ENCODE results near the gene PIPOX.
A peak's percentile ranks its signal among the peaks of the same experiment; 100 is the strongest.

Gene PIPOX

DNA sequence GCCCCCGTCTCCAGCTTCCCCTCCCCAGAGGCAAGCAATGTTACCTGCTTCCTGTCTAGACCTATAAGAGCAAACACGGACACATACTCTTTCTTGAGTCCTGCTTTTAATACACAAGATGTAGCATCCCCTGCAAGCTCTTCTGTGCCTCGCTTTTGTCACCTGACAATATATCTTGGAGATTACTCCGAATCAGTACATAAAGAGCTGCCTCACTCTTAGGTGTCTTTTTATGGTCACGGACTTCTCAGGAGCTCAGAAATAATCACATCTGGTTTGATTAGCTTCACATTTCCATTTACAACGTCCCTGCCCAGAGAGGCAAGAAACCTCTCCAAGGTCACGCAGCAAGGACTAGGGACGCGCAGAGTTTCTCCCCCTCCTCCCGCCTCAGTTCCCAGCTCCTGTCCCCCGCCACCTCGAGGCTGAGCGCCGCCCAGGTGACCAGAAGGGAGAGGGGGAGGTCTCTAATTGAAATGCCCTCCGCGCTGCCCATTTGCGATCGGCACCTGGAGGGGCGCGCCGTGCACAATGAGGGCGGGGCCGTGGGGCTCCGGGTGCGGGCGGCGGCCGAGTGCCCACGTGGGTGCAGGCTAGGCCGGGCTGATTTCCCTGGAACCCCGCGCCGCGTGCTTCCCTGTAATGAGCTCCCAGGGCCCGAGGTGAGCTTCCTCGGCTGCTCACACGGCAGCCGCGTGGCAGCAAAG, 23.3 kb upstream of the PIPOX start:
- no peak for FAIRE-seq
- DNase-seq (ENCODE audit: low spot score) = no peak

- DNase-seq (ENCODE audit: low spot score) (no peak), FAIRE-seq (no peak)
These were observed 22.4 kb upstream of the PIPOX start for GRCh38 chr17:29020576-29020975.

DNA sequence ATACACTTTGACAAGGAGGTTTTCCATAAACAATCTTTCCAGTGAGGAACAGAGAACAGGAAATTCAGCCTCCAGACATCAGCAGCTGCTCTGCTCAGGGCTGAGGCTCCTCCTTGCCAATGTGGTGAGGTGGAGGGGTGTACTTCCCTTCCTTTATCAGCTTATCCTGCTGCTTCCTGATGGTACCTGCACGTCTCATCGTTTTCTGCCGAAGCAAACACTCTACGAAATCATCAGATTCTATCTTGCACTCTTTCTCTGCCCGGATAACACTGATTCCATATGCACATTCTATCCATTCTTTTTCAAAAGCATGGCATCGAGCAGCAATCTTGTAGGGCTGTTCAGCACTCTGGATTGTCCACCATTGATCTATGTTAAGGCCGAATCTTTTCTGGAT, 21.7 kb upstream of the PIPOX start:
- DNase-seq (ENCODE audit: low spot score) (no peak), FAIRE-seq (no peak)

DNA sequence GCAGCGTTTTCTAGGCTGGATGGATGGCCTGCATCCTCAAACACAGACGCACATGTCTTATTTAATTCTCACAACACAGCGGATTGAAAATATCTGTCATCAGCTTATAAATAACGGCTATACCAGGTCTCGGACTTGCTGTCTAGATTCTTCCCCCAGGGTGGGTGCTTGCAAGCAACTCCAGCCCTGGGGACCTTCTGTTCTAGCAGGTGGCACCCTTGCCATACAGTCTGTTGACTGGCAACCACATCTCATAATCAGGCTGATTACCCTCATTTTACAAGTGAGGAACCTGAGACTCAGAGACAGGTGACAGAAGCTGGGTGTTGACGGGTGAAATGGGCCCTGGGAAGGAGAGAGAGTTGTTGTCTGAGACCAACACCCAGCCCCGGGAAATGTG, 20.9 kb upstream of the PIPOX start:
- no peak for DNase-seq (ENCODE audit: low spot score)
- no peak for FAIRE-seq

GRCh38 chr17:29024316-29024952, 18.5 kb upstream of the PIPOX start:
- FAIRE-seq (no peak), DNase-seq (ENCODE audit: low spot score) (no peak)

GRCh38 chr17:29031488-29031887, 11.5 kb upstream of the PIPOX start:
- DNase-seq (ENCODE audit: low spot score) (no peak), FAIRE-seq (no peak)

DNA sequence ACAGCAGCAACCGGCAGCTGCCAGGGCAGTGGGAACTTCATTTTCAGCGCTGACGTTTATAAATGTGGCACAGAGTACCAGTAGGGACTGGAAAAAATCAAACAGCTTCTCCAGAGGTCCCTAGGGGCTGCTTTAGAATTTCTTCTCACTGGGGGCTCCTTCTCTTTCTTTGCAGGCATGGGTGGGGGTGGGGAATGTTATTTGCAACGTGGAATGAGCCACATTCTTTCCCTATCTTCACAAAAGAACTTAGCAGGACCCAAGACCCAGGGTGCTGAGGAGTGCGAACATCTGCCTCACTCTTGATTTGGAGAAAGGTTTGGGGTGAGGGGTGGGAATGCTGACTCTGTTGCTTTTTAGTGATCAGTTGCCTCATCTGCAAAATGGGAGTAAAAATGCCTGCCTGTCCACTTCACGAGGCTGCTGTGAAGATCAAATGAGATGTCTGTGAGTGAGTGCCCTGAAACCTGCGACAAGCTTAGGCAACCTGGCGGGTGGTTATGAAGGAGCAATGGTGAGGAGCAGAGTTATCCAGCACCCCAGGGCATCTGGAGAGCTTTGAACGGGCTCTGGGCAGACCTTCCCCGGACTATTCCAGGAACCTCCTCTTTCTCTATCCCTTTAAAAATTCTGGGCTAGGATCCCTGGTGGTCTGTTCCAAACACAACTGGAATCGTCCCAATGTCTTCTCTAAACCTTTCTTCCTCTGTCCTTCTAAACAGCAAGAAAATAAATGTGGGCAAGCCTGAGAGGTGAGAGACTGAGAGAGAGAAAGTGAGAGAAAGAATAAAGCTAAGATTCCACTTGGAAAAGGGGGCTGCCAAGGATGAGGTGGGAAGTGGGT, 10.7 kb upstream of the PIPOX start:
- FAIRE-seq = no peak
- DNase-seq (ENCODE audit: low spot score) = no peak

DNA sequence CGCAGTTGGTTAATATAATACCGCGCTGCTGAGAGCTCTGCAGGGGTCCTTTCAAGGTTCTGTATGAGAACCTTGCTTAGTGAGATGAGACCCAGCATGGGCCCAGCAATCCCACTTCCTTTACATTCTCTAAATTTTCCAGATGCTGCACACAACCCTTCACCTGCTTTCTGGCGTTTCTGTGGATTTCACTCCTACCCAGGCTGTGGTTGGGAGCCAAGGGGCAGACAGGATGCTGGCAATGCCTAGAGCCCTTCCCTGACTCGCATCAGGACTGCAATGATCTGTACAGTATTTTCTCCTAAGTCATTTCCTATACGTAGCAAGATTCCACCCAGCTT, 10.1 kb upstream of the PIPOX start:
- DNase-seq (ENCODE audit: low spot score) (no peak), FAIRE-seq (no peak)

GRCh38 chr17:29034510-29034909, 8.4 kb upstream of the PIPOX start:
- DNase-seq (ENCODE audit: low spot score) (no peak), FAIRE-seq (no peak)

- DNase-seq (ENCODE audit: low spot score) (no peak), FAIRE-seq (no peak)
These were observed 6.4 kb upstream of the PIPOX start for GRCh38 chr17:29036584-29036983.

- no peak for FAIRE-seq
- no peak for DNase-seq (ENCODE audit: low spot score)
These were observed 5.2 kb upstream of the PIPOX start for GRCh38 chr17:29037739-29038084.

GRCh38 chr17:29038085-29038795, 4.7 kb upstream of the PIPOX start:
- no peak for DNase-seq (ENCODE audit: low spot score)
- no peak for FAIRE-seq

- FAIRE-seq = peak; percentile 67
- DNase-seq (ENCODE audit: low spot score) = peak; percentile 72
These were observed 3.0 kb upstream of the PIPOX start for GRCh38 chr17:29039764-29040598.

DNA sequence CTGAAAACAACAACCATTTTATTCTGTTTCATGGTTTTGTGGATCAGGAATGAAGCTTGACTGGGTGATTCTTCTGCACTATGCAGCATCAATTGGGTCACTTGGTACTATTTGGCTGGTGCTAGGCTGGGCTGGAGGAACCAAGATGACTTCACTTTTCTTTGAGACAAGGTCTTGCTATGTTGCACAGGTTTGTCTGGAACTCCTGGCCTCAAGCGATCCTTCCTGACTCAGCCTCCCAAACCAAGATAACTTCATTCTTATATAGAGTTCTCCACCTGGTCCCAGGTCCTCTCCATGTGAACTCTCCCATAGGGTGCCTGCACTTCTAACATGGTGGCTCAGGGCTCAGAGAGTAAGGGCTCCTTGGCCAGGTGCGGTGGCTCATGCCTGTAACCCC, 1.9 kb upstream of the PIPOX start:
- DNase-seq (ENCODE audit: low spot score) = no peak
- FAIRE-seq = no peak

DNA sequence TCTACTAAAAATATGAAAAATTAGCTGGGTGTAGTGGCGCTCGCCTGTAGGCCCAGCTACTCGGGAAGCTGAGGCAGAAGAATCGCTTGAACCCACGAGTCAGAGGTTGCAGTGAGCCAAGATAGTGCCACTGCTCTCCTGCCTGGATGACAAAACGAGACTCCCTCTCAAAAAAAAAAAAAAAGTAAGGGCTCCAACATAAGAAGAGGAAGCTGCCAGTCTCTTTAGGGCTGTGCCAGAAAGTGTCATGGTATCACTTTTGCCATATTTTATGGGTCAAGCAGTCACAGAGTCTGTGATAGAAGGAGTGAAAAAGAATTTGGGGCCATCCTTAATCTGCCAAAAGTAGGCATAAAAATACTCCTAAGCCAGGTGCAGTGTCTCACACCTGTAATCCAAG, 1.4 kb upstream of the PIPOX start:
- DNase-seq (ENCODE audit: low spot score) (no peak), FAIRE-seq (no peak)

GRCh38 chr17:29042026-29042678, 789 bp upstream of the PIPOX start:
- no peak for FAIRE-seq
- DNase-seq (ENCODE audit: low spot score) = no peak

GRCh38 chr17:29043539-29044145, 701 bp downstream of the PIPOX start:
- FAIRE-seq (no peak), DNase-seq (ENCODE audit: low spot score) (no peak)

DNA sequence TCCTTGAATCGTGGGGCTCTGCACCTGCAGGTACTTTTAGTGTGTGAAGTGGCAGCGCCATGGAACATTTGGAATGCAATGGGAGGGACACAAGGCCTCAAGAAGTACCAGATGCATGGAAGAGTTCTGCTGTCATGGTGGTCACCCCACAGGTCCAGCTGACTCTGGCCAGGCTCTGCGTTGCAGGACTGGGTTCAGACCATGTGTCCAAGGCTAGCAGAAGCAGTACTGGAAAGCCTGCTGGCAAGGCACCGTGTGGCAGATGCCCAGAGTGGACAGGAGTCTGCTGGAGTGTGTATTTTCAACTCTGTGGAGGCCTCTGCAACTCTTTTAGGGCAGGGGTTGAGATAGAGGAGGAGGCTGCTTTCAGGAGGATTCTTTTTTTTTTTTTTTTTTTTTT, 2.1 kb downstream of the PIPOX start:
- no peak for FAIRE-seq
- no peak for DNase-seq (ENCODE audit: low spot score)

GRCh38 chr17:29045734-29046472, 3.0 kb downstream of the PIPOX start:
- FAIRE-seq (no peak), DNase-seq (ENCODE audit: low spot score) (no peak)

DNA sequence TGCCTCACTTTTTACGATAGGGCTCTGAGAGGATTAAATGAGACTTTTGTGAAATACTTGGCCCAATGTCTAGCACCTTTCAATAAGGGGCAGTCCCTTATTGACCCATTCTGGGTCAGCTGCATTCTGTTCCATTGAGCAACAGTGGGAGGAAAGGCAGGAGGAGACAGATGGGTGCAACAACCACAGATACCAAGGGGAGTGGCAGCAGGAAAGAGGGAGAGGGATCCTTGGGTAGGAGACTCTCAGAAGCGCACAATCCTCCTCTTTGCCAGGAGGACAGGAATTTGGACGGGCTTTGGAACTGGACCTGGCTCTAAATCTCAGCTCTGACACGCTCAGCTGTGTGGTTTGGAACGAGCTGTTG, 3.5 kb downstream of the PIPOX start:
- no peak for FAIRE-seq
- no peak for DNase-seq (ENCODE audit: low spot score)

Measured in RCC 7860 (cell line).